HEK293 (cell line): Measurements from ENCODE around the gene DNAH1.

ENCODE experiments used
- CTCF ChIA-PET: fragments of 350-600 bp; formaldehyde crosslinking; extraction: SDS; loops from one replicate; lab custom pipeline; 2021; ENCODE audit warnings: antibody characterized with exemption; lab: Yijun Ruan, JAX
- POLR2A ChIA-PET: fragments of 300-600 bp; formaldehyde crosslinking; extraction: SDS; loops from one replicate; lab custom pipeline; 2020; ENCODE audit warnings: antibody characterized with exemption, inconsistent platforms; lab: Yijun Ruan, JAX
- H3K27ac ChIP-seq: fragments of 200-500 bp; sonication (Bioruptor generic); 2 replicates; pipeline ENCODE4 v1.5.1; 2014; ENCODE audit warnings: low read depth, low read length, control low read depth, inconsistent platforms; ENCODE audit errors: extremely low read depth
- H3K36me3 ChIP-seq, 2 experiments: fragments of 200-500 bp in 1 of 2; sonication (Bioruptor generic) in 1 of 2; 1 replicate in 1 of 2; 2 replicates in 1 of 2; pipeline ENCODE4 v1.5.1; 2014 to 2017; ENCODE audit warnings: inconsistent platforms in 2 of 2, low read length in 2 of 2; ENCODE audit not compliant: control insufficient read depth in 2 of 2, insufficient read depth in 1 of 2
- H3K4me1 ChIP-seq: fragments of 200-500 bp; sonication (Bioruptor generic); 2 replicates; pipeline ENCODE4 v1.5.1; 2014; ENCODE audit warnings: mild to moderate bottlenecking, low read length, inconsistent platforms; ENCODE audit not compliant: control insufficient read depth, insufficient read depth
- H3K4me3 ChIP-seq: 2 replicates; pipeline ENCODE4 v1.5.1; 2011; ENCODE audit warnings: low read depth, mild to moderate bottlenecking, control low read depth, low read length, moderate library complexity
- H3K9me3 ChIP-seq: fragments of 200-500 bp; sonication (Bioruptor generic); 2 replicates; pipeline ENCODE4 v1.5.1; 2014; ENCODE audit warnings: low read depth, low read length, inconsistent platforms; ENCODE audit not compliant: control insufficient read depth, insufficient read depth
- BCL11B ChIP-seq: fragments of 450-650 bp; formaldehyde crosslinking; IDR thresholded peaks from 2 replicates; pipeline ENCODE4 v1.5.1; 2016; ENCODE audit warnings: low read depth, missing biosample characterization, missing genetic modification characterization
- FEZF1 ChIP-seq: fragments of 450-650 bp; formaldehyde crosslinking; IDR thresholded peaks from 2 replicates; pipeline ENCODE4 v1.5.1; 2016; ENCODE audit warnings: missing biosample characterization, missing genetic modification characterization
- GLI4 ChIP-seq: fragments of 450-650 bp; formaldehyde crosslinking; IDR thresholded peaks from 2 replicates; pipeline ENCODE4 v1.5.1; 2016; ENCODE audit warnings: missing biosample characterization, missing genetic modification characterization
- PRDM6 ChIP-seq: fragments of 450-650 bp; formaldehyde crosslinking; IDR thresholded peaks from 2 replicates; pipeline ENCODE4 v1.5.1; 2017; ENCODE audit warnings: missing biosample characterization, missing genetic modification characterization
- YY1 ChIP-seq: fragments of 450-650 bp; formaldehyde crosslinking; IDR thresholded peaks from 2 replicates; pipeline ENCODE4 v1.5.1; 2018; ENCODE audit warnings: missing biosample characterization, missing genetic modification characterization
- ZBTB7A ChIP-seq: fragments of 450-650 bp; formaldehyde crosslinking; IDR thresholded peaks from 2 replicates; pipeline ENCODE4 v1.5.1; 2016; ENCODE audit warnings: low read depth, missing biosample characterization, missing genetic modification characterization
- ZNF133 ChIP-seq: fragments of 450-650 bp; formaldehyde crosslinking; IDR thresholded peaks from 2 replicates; pipeline ENCODE4 v1.5.1; 2016; ENCODE audit warnings: missing biosample characterization, missing genetic modification characterization
- ZNF169 ChIP-seq: fragments of 450-650 bp; formaldehyde crosslinking; IDR thresholded peaks from 2 replicates; pipeline ENCODE4 v1.5.1; 2016; ENCODE audit warnings: missing biosample characterization, missing genetic modification characterization
- ZNF175 ChIP-seq: fragments of 450-650 bp; formaldehyde crosslinking; IDR thresholded peaks from 2 replicates; pipeline ENCODE4 v1.5.1; 2016; ENCODE audit warnings: missing biosample characterization, missing genetic modification characterization
- ZNF280C ChIP-seq: fragments of 450-650 bp; formaldehyde crosslinking; IDR thresholded peaks from 2 replicates; pipeline ENCODE4 v1.5.1; 2016; ENCODE audit warnings: missing biosample characterization, missing genetic modification characterization
- ZNF302 ChIP-seq: fragments of 450-650 bp; formaldehyde crosslinking; IDR thresholded peaks from 2 replicates; pipeline ENCODE4 v1.5.1; 2016; ENCODE audit warnings: missing biosample characterization, missing genetic modification characterization, low read depth
- ZNF341 ChIP-seq: fragments of 450-650 bp; formaldehyde crosslinking; IDR thresholded peaks from 2 replicates; pipeline ENCODE4; 2016; ENCODE audit warnings: low read depth, missing biosample characterization, missing genetic modification characterization
- ZNF362 ChIP-seq: fragments of 450-650 bp; formaldehyde crosslinking; IDR thresholded peaks from 2 replicates; pipeline ENCODE4 v1.5.1; 2016; ENCODE audit warnings: missing biosample characterization, missing genetic modification characterization
- ZNF366 ChIP-seq: fragments of 450-650 bp; formaldehyde crosslinking; conservative IDR thresholded peaks from 2 replicates; pipeline ENCODE4 v1.5.1; 2016; ENCODE audit warnings: missing biosample characterization, missing genetic modification characterization
- ZNF529 ChIP-seq: fragments of 450-650 bp; formaldehyde crosslinking; IDR thresholded peaks from 2 replicates; pipeline ENCODE4 v1.5.1; 2017; ENCODE audit warnings: missing genetic modification characterization, missing biosample characterization; ENCODE audit not compliant: insufficient replicate concordance
- ZNF623 ChIP-seq: fragments of 450-650 bp; formaldehyde crosslinking; IDR thresholded peaks from 2 replicates; pipeline ENCODE4 v1.5.1; 2016; ENCODE audit warnings: missing biosample characterization, missing genetic modification characterization
- ZNF639 ChIP-seq: fragments of 450-650 bp; formaldehyde crosslinking; IDR thresholded peaks from 2 replicates; pipeline ENCODE4 v1.5.1; 2016; ENCODE audit warnings: missing biosample characterization, missing genetic modification characterization
- ZNF654 ChIP-seq: fragments of 450-650 bp; formaldehyde crosslinking; IDR thresholded peaks from 2 replicates; pipeline ENCODE4 v1.5.1; 2016; ENCODE audit warnings: low read depth, missing biosample characterization, missing genetic modification characterization
- ZNF747 ChIP-seq: fragments of 450-650 bp; formaldehyde crosslinking; IDR thresholded peaks from 2 replicates; pipeline ENCODE4 v1.5.1; 2016; ENCODE audit warnings: missing biosample characterization, missing genetic modification characterization
- ZNF768 ChIP-seq: fragments of 450-650 bp; formaldehyde crosslinking; IDR thresholded peaks from 2 replicates; pipeline ENCODE4 v1.5.1; 2018; ENCODE audit warnings: missing biosample characterization, mild to moderate bottlenecking, missing genetic modification characterization
- ZNF837 ChIP-seq: fragments of 450-650 bp; formaldehyde crosslinking; IDR thresholded peaks from 2 replicates; pipeline ENCODE4 v1.5.1; 2016; ENCODE audit warnings: missing biosample characterization, missing genetic modification characterization

Gene DNAH1

GRCh38 chr3:52396907-52397591 is 80.9 kb downstream of the DNAH1 start:
- Histone ChIP-seq H3K27ac (no peak overlapping the region), H3K9me3 (no peaks in the 10 kb centered on the region), H3K4me1 (no peaks in the 10 kb centered on the region)
- POLR2A ChIA-PET: no interaction called here
- TF ChIP-seq ZNF175 (tag by site-specific recombination) (no peak), ZNF366 (tag by site-specific recombination) (no peak), ZNF341 (tag by site-specific recombination) (no peak), ZNF623 (tag by site-specific recombination) (peak; percentile 97)
- TF ChIP-seq, all 188 proteins: peak for 1
- peaks cover 0 to 38% of the 10 kb centered on the region in 2 experiments; a peak in 1 of 3 replicates for H3K36me3 ChIP-seq
- no peak overlapping the region for H3K4me3 ChIP-seq
- CTCF ChIA-PET: no interaction called here

- H3K36me3 ChIP-seq: peaks cover 0 to 43% of the 10 kb centered on the region in 2 experiments; a peak in 1 of 3 replicates
- H3K4me1 ChIP-seq: no peaks in the 10 kb centered on the region
- no peaks in the 10 kb centered on the region for H3K9me3 ChIP-seq
- no peak overlapping the region for H3K4me3 ChIP-seq
- CTCF ChIA-PET: interaction anchor here (0.7 kb wide), 1 partner anchor 25 kb away, joined by 3 read pairs; no protein-coding TSS in a partner anchor
- no peak overlapping the region for H3K27ac ChIP-seq
- no peak for TF ChIP-seq PRDM6 (tag by site-specific recombination)
- TF ChIP-seq ZNF639: no peak
- no peak for TF ChIP-seq ZNF837 (tag by site-specific recombination)
- no peak for TF ChIP-seq ZNF768 (tag by site-specific recombination)
- no peak for TF ChIP-seq GLI4
- TF ChIP-seq FEZF1 (tag by site-specific recombination): no peak
- TF ChIP-seq ZNF747 (tag by site-specific recombination): no peak
- TF ChIP-seq ZBTB7A (tag by site-specific recombination): no peak
- no peak for TF ChIP-seq YY1 (tag by site-specific recombination)
- TF ChIP-seq ZNF529 (tag by site-specific recombination): no peak
- TF ChIP-seq BCL11B (tag by site-specific recombination): no peak
- TF ChIP-seq ZNF654 (tag by site-specific recombination): no peak
- TF ChIP-seq ZNF302 (tag by site-specific recombination): no peak
- no peak for TF ChIP-seq ZNF362 (tag by site-specific recombination)
- TF ChIP-seq ZNF280C: no peak
- TF ChIP-seq ZNF133: no peak
- TF ChIP-seq ZNF169 (tag by site-specific recombination): no peak
- POLR2A ChIA-PET: interaction anchor here (0.6 kb wide), 1 partner anchor 188 kb away, joined by 3 read pairs; no protein-coding TSS in a partner anchor
Observed at GRCh38 chr3:52397676-52398399, 81.7 kb downstream of the DNAH1 start.
